GM19238 (cell line): ENCODE measurements around the gene RBFOX1.

ENCODE experiments used
- DNase-seq: peaks from one replicate; pipeline ENCODE4 v3.0.0; 2011; ENCODE audit warnings: low spot score; ENCODE audit not compliant: insufficient read length

The RBFOX1 gene

GRCh38 chr16:7372095-7372494, 39.5 kb downstream of the RBFOX1 start:
- no peak for DNase-seq

DNA sequence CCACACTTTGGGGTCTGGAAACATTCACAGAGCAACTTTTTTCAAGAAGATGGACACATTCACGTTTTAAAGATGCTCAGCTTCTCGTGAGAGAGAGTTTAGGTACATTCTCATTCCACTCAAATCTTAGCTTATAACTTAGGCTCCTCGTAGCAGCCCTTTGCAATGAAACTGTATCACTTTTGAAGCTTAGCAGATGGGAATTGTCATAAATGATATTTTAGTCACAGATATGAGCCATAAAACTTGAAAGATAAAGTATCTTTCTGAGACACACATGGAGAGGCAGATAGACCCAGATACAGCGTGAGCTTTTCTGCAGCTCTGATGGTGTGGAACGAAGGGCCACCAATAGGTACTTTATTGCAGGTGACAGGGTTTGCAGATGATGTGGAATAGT, 41.1 kb downstream of the RBFOX1 start:
- no peak for DNase-seq

GRCh38 chr16:7374614-7375174, 42.0 kb downstream of the RBFOX1 start:
- DNase-seq: no peak

DNA sequence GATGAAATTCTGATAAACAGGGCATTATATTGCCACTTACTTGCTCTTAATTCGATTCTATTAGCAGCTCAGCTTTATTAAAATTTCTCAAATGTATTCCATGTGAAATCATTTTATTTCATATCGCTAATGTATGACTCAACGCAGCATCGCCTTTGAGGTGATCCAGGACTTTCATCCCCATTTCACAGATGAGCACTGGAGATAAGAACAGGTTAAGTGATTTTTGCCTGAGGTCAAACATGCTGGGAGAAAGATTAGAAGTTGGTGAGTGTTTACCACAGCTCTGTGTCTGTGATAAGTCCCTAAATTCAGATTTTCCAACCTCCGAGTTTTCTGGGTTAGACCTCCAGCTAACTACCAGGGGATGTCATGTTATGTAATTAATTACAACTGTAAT, 43.6 kb downstream of the RBFOX1 start:
- no peak for DNase-seq

GRCh38 chr16:7377231-7377630, 44.6 kb downstream of the RBFOX1 start:
- DNase-seq: no peak

DNA sequence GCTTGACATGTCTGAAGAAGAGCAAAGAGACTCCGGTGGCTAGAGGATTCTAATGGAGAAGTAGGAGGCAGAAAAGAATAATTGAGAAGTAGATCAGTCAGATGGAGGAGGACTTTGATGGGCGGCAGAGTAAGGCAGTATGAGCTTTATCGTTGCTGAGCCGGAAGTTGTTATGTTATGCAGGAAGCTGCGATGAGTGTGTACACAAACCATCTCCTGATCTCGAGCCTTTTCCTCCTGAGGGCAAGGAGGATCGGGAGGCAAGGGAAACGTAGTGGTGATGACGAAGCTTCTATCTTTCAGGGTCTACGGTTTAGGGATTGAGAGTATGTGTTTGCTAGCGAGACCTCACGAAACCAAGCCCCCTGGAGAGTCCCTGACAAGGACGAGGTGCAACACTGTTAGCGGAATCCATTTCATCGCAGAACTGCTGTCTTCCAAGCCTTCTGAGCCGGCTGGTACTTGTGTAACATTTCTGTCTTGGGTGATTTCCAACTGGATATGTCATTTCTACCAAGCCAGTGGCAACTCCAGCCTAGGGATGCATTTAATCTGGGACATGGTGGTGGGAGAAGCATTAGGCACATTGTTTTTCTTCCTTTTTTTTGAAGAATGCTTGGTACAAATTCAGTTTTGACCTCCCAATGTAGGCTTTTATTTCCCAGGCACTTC, 45.5 kb downstream of the RBFOX1 start:
- DNase-seq: no peak

GRCh38 chr16:7380441-7380840, 47.8 kb downstream of the RBFOX1 start:
- DNase-seq: no peak

GRCh38 chr16:7380911-7381310, 48.3 kb downstream of the RBFOX1 start:
- no peak for DNase-seq

DNA sequence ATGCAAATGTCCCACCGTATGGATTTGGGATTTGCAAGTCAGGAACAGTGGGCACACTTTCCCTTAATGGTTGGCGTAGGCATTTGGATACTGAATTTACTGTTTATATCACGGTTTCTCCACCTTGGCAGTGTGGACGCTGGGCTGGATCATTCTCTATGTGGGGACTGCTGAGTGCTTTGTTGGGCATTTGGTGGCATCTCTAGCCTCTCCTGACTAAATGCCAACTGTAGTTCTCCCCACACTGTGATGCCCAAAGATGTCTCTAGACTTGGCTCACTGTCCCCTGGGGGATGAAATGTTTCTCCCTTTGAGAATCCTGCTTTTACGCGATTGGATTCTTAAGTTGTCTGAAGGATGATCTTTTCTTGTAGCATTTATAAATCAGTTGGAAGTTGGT, 49.0 kb downstream of the RBFOX1 start:
- no peak for DNase-seq

DNA sequence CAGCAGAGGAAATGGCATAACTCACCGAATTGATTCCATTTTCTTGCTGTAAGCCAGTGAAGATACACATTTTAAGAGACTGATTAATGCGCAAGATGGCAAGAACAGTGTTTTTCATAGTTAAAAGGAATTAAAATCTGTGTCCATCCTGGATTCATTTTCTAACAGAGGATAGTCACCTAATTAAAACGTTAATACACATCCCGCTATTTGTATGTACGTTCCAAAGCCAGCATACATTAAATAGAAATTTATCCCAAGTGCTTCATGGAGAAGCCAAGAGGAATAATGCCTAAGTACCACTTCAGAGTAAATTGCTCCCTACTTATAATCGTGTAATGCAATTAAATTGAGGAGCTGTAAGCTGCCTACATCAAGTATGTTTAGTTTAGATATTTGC, 49.9 kb downstream of the RBFOX1 start:
- no peak for DNase-seq

DNA sequence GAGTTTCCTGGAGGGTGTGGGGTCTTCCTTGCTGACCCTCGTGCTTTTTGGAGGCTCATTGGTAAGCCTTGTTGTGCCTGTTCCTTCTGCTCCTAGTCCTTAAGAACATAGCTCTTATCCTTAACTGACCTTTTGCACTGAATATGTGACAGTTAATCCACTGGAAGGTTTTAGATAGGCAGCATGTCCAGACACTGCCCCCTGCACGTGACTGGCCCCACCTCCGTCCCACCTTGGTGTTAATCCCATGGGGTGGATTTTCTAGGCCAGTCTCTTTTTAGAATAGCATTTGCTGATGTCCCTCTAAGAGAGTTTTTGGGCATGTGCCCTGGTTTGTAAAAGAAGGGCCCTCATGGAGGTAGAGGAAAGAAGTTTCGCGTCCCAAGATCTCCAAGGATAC, 58.3 kb downstream of the RBFOX1 start:
- no peak for DNase-seq

DNA sequence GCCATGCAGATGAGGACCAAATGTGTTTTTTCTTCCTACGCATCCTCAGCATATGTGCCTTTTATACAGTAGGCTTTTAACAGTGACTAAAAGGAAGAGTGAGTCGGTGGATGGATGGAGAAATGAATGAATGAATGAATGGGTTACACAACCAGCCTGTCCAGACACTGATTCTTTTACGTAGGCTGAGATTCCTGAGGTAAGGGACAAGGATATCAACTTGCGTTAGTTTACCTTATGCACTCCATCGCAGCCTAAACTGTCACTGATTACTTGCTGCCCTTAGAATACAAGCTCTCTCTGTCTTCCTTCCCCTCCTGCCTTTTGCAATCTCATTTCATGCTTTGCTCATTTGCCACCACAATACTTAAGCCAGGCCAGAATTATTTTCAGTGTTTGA, 59.0 kb downstream of the RBFOX1 start:
- no peak for DNase-seq

DNA sequence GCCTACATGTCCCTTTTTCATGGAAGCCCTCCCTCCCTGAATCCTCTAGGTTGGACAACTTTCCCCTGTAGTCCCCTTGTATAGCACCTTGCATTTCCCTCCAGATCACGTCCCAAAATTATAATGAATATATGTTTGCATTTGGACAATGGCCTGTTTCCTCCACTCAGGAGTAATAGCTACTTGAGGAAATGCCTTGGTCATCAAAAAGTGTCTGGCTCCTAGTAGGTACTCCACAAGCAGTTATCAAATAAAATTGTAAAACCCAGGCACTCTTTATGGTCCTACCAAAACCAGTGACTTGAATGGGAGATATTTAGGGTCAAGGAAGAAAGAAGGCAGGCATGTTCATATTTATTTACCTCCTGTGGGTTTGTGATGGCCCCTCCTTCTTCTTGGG, 59.6 kb downstream of the RBFOX1 start:
- no peak for DNase-seq

GRCh38 chr16:7393680-7394079, 61.0 kb downstream of the RBFOX1 start:
- DNase-seq: no peak

- DNase-seq: no peak
Measured at GRCh38 chr16:7394720-7395336, 62.2 kb downstream of the RBFOX1 start.

DNA sequence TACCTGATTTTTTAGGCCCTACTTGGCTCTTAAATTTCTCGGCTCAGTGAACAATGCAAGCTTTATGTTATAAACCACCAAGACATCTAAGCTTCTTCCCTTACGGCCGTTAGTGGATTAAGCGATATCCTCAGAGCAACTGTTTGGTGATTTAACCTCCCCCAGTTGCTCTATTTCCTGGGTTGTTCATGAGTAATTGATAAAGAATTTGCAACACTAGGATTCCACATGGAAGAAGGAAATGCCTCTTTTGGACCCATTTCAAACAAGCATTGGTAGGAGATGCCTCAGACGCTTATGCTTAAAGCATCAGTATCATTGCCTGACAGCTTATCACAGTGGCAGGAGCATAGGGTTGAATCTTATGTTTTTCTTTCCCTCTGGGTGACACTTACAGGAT, 65.3 kb downstream of the RBFOX1 start:
- DNase-seq: no peak

DNA sequence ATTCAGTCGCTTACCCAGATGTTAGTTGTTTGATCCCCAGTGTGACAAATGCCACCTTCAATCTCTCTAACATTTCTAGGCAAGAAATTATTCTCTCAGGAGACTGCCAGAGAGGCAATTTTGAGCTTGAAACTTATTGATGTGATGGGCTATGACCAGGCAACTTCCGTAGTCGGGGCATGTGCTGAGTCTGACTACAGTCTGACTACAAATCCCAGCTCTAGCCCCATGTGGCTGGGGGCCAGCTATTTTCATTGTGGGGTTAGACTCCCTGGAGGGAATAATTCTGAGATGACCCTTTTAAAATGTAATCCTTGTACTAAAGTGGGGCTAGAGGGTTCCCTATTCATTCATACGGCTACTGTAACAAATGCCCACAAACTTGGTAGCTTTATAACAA, 65.9 kb downstream of the RBFOX1 start:
- no peak for DNase-seq

- no peak for DNase-seq
Measured at GRCh38 chr16:7399296-7399695, 66.7 kb downstream of the RBFOX1 start.

GRCh38 chr16:7400117-7400890, 67.7 kb downstream of the RBFOX1 start:
- DNase-seq: no peak

- DNase-seq: no peak
Measured at GRCh38 chr16:7404217-7404616, 71.6 kb downstream of the RBFOX1 start.

- DNase-seq: no peak
Measured at GRCh38 chr16:7405166-7405565, 72.5 kb downstream of the RBFOX1 start.

DNA sequence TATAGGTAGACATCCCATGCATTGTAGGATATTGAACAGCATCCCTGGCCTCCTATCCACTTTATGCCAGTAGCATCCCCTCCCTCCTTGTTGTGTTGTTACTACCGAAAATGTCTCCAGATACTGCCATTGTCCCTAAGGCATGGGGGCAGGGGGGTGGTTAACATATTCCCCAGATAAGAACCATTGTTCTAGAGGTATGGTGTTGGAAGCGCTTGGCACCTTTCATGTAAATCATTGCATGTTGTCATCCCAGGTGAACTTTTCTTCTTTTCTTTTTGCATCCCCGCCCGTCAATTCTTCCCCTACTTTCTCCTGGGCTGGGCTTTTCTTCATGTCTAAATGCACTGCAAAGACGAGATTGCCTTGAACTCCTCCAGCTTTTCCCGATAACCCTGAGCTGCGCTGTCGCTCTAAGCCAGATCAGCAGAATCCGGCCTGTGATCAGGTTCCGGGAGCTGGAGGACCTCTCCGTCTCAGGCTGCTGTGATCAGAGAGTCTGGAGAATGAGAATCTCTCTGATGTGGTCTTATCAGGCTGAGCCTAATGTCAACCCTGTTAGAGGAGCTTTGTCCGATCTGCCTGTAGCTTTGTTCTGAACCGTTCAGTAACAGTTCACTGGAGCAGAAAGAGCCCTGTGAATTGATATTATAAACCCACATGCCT, 76.2 kb downstream of the RBFOX1 start:
- no peak for DNase-seq
